GM12878 (cell line): ENCODE measurements around the gene KRIT1. TPM values are rescaled to one million over a fixed set of nuclear protein-coding genes. Genes with fewer than 3 reads are reported as not detected.

ENCODE experiments used
- ATAC-seq: fragments of 200-7000 bp; cut with Tn5 transposase; 3 replicates; pipeline ENCODE4 v1.9.1; 2020; ENCODE audit warnings: mild to moderate bottlenecking, moderate library complexity
- BruUV-seq: library from RNA; stranded (reverse); fragments of 400-500 nt; replicated peaks from 2 replicates; lab custom pipeline; 2021; lab: Mats Ljungman, UMichigan
- CTCF ChIA-PET: fragments of 300-600 bp; sonication (Branson Sonifier 250); formaldehyde crosslinking; extraction: SDS; loops from one replicate; lab custom pipeline; 2021; ENCODE audit warnings: inconsistent platforms; lab: Yijun Ruan, JAX
- POLR2A ChIA-PET: fragments of 350-600 bp; formaldehyde crosslinking; extraction: SDS; loops from one replicate; lab custom pipeline; 2021; ENCODE audit warnings: inconsistent platforms; lab: Charles Lee
- RAD21 ChIA-PET: fragments of 300-600 bp; sonication (Branson Sonifier 250); formaldehyde crosslinking; loops from one replicate; lab custom pipeline; 2023; ENCODE audit warnings: antibody characterized with exemption; ENCODE audit not compliant: unreplicated experiment; lab: Charles Lee
- SMC1A ChIA-PET: fragments of 300-600 bp; sonication (Branson Sonifier 250); formaldehyde crosslinking; loops from one replicate; lab custom pipeline; 2023; ENCODE audit not compliant: unreplicated experiment, uncharacterized antibody; lab: Charles Lee
- DNase-seq: peaks from one replicate; pipeline ENCODE4 v3.0.0-alpha.2; 2011; ENCODE audit warnings: low read depth, low spot score
- FAIRE-seq: peaks from 3 replicates; lab custom pipeline; 2011; peaks lifted over from hg19 to GRCh38; lab: Jason Lieb, UNC
- H2AFZ ChIP-seq: 2 replicates; pipeline ENCODE4 v1.6.0; 2011; ENCODE audit warnings: low read depth, low read length, control low read depth; ENCODE audit not compliant: control insufficient read depth
- H3K27ac ChIP-seq: 2 replicates; pipeline ENCODE4 v1.5.1; 2011; ENCODE audit warnings: control low read depth; ENCODE audit not compliant: control insufficient read depth, insufficient read depth
- H3K27me3 ChIP-seq, 2 experiments: replicated peaks in 1 of 2; 2 replicates each; pipeline versions ENCODE4 v1.6.0 to v1.6.1; 2011; ENCODE audit warnings: low read length in 1 of 2; ENCODE audit not compliant: control insufficient read depth in 2 of 2, insufficient read depth in 2 of 2
- H3K36me3 ChIP-seq, 2 experiments: 2 replicates each; pipeline ENCODE4 v1.5.1; 2011; ENCODE audit warnings: low read length in 1 of 2; ENCODE audit not compliant: control insufficient read depth in 2 of 2, insufficient read depth in 2 of 2
- H3K4me1 ChIP-seq: 2 replicates; pipeline ENCODE4 v1.6.1; 2011; ENCODE audit warnings: mild to moderate bottlenecking, low read length, moderate library complexity, mixed read lengths; ENCODE audit not compliant: control insufficient read depth, insufficient read depth
- H3K4me2 ChIP-seq: 2 replicates; pipeline ENCODE4 v1.6.0; 2011; ENCODE audit warnings: control low read depth; ENCODE audit not compliant: control insufficient read depth, insufficient read depth
- H3K4me3 ChIP-seq: fragments of 200-600 bp; sonication (generic); 2 replicates; pipeline ENCODE4 v1.5.1; 2016
- H3K79me2 ChIP-seq: 2 replicates; pipeline ENCODE4 v1.6.0; 2011; ENCODE audit warnings: low read length; ENCODE audit not compliant: control insufficient read depth, insufficient read depth
- H3K9ac ChIP-seq: 2 replicates; pipeline ENCODE4 v1.8.0; 2011; ENCODE audit warnings: low read length, control low read depth, mixed read lengths; ENCODE audit not compliant: control insufficient read depth, insufficient read depth
- H3K9me3 ChIP-seq: replicated peaks from 3 replicates; pipeline ENCODE4 v1.5.1; 2011; ENCODE audit warnings: mild to moderate bottlenecking, low read length; ENCODE audit not compliant: control insufficient read depth, insufficient read depth
- H4K20me1 ChIP-seq: 2 replicates; pipeline ENCODE4 v1.6.0; 2011; ENCODE audit not compliant: control insufficient read depth, insufficient read depth
- BACH1 ChIP-seq: fragments of 450-650 bp; IDR thresholded peaks from 2 replicates; pipeline ENCODE4 v1.6.1; 2017; ENCODE audit warnings: mild to moderate bottlenecking, borderline replicate concordance
- DPF2 ChIP-seq: fragments of 450-650 bp; IDR thresholded peaks from 2 replicates; pipeline ENCODE4 v1.6.1; 2017; ENCODE audit warnings: mild to moderate bottlenecking
- ELK1 ChIP-seq: IDR thresholded peaks from 2 replicates; pipeline ENCODE4 v1.6.1; 2012; ENCODE audit warnings: low read depth, low read length, improper control_type of control experiment
- KDM1A ChIP-seq: fragments of 200-600 bp; sonication (generic); IDR thresholded peaks from 2 replicates; pipeline ENCODE4 v1.6.1; 2016; ENCODE audit warnings: borderline replicate concordance
- NFIC ChIP-seq: IDR thresholded peaks from 2 replicates; pipeline ENCODE4 v1.6.1; 2012; ENCODE audit warnings: low read depth, mild to moderate bottlenecking, inconsistent platforms, low read length, moderate library complexity
- SIX5 ChIP-seq: IDR thresholded peaks from 2 replicates; pipeline ENCODE4 v1.6.1; 2011; ENCODE audit warnings: mild to moderate bottlenecking, low read depth, low read length, moderate library complexity; ENCODE audit not compliant: severe bottlenecking
- ZNF384 ChIP-seq: IDR thresholded peaks from 2 replicates; pipeline ENCODE4 v1.6.1; 2012; ENCODE audit warnings: low read depth, mild to moderate bottlenecking, low read length, improper control_type of control experiment, borderline replicate concordance
- WGBS: methylation state at CpG from one replicate; pipeline ENCODE4 v1.1.6; 2016; ENCODE audit warnings: low lambda C conversion rate; ENCODE audit not compliant: insufficient replicate concordance, insufficient coverage; ENCODE audit errors: missing lambda C conversion rate; 5-methylcytosine and 5-hydroxymethylcytosine counted together
- in situ Hi-C: fragments of 300-500 bp; cut with MboI; formaldehyde crosslinking; loops from 9 replicates; pipeline ENCODE4 v1.14.3; 2018; ENCODE audit warnings: mixed read lengths
- intact Hi-C: fragments of 100-400 bp; cut with micrococcal nuclease; formaldehyde crosslinking; loops from one replicate; pipeline ENCODE4 v1.14.2; 2022; ENCODE audit not compliant: unreplicated experiment
- polyA plus RNA-seq, 11 experiments: library from polyadenylated mRNA; depleted of rRNA in 4 of 11; unstranded in 6 of 11; stranded (reverse) in 5 of 11; fragments of >200 nt; fragmentation: Nextera tagmentation in 4 of 11; fragmentation: Illumina TruSeq in 1 of 11; extraction: Ambion mirVana in 4 of 11; extraction: Trizol in 1 of 11; gene quantifications; 1 replicate in 1 of 11; 2 replicates in 10 of 11; pipeline versions ENCODE4 v1.2.1 to v1.2.3, GENCODE V29; 2011 to 2016; ENCODE audit warnings: inconsistent platforms in 2 of 11, missing spikeins in 2 of 11, low read depth in 1 of 11
- total RNA-seq, 4 experiments: library from RNA; depleted of rRNA in 3 of 4; stranded (reverse); fragments of >200 nt in 3 of 4; fragmentation: Illumina TruSeq in 1 of 4; extraction: Trizol in 1 of 4; gene quantifications; 2 replicates each; pipeline versions ENCODE4 v1.2.1 to v1.2.3, GENCODE V29; 2013 to 2021
- TF ChIP-seq, protein P1 (sequence below): fragments of 450-650 bp; IDR thresholded peaks from 2 replicates; pipeline ENCODE4 v1.6.1; 2017; ENCODE audit warnings: mild to moderate bottlenecking, moderate library complexity
- TF ChIP-seq, protein P2 (sequence below): fragments of 450-650 bp; formaldehyde crosslinking; IDR thresholded peaks from 2 replicates; pipeline ENCODE4 v1.4.0; 2020; ENCODE audit warnings: mild to moderate bottlenecking, moderate library complexity

KRIT1 gene
- total and polyA plus RNA-seq, 10 of the 15 experiments (the other 5 are each of a cell fraction or from before 2014, with no cell fraction given): 12.0 to 60.1 (median 27.0) TPM

GRCh38 chr7:92242972-92243371 is 2.7 kb downstream of the KRIT1 start (continued):
- TF ChIP-seq, protein P1, sequence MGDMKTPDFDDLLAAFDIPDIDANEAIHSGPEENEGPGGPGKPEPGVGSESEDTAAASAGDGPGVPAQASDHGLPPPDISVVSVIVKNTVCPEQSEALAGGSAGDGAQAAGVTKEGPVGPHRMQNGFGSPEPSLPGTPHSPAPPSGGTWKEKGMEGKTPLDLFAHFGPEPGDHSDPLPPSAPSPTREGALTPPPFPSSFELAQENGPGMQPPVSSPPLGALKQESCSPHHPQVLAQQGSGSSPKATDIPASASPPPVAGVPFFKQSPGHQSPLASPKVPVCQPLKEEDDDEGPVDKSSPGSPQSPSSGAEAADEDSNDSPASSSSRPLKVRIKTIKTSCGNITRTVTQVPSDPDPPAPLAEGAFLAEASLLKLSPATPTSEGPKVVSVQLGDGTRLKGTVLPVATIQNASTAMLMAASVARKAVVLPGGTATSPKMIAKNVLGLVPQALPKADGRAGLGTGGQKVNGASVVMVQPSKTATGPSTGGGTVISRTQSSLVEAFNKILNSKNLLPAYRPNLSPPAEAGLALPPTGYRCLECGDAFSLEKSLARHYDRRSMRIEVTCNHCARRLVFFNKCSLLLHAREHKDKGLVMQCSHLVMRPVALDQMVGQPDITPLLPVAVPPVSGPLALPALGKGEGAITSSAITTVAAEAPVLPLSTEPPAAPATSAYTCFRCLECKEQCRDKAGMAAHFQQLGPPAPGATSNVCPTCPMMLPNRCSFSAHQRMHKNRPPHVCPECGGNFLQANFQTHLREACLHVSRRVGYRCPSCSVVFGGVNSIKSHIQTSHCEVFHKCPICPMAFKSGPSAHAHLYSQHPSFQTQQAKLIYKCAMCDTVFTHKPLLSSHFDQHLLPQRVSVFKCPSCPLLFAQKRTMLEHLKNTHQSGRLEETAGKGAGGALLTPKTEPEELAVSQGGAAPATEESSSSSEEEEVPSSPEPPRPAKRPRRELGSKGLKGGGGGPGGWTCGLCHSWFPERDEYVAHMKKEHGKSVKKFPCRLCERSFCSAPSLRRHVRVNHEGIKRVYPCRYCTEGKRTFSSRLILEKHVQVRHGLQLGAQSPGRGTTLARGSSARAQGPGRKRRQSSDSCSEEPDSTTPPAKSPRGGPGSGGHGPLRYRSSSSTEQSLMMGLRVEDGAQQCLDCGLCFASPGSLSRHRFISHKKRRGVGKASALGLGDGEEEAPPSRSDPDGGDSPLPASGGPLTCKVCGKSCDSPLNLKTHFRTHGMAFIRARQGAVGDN: no peak
- TF ChIP-seq SIX5: no peak
- TF ChIP-seq NFIC: no peak
- no peak for TF ChIP-seq ELK1

DNA sequence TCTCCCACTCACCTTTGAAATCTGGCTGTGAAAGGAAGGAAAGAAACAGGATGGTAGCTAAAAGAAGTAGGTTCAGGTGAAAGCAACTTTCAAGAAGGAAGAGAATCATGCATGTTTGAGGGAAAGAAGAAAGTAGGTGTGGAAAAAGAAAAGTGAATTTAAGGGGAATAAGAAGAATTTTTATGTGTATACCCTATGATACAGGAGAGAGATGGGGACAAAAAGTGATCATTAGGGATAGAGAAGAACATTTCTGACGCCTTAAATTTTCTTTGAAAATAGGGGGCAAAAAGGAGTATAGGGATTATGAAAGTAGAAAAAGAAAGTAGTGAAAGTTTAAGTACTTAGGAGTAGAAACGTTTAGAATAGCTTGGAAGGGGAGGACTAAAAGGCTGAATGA is 15.2 kb downstream of the KRIT1 start:
- CTCF ChIA-PET: interaction anchor here (0.6 to 1.3 kb wide), 4 partner anchors 15 to 110 kb away, joined by 3 to 4 read pairs (median 3); no protein-coding TSS in a partner anchor
- H3K9me3 ChIP-seq: no peaks in the 10 kb centered on the region
- intact Hi-C loops: no loop called here

More for the DNA sequence above, 15.2 kb downstream of the KRIT1 start:
- ChIA-PET SMC1A (interaction anchor here (0.6 to 1.3 kb wide), 4 partner anchors 15 to 127 kb away, joined by 3 to 4 read pairs (median 3); partner anchors contain the start of genes ANKIB1 and KRIT1), POLR2A (no interaction called here), RAD21 (interaction anchor here (1.5 kb wide), 1 partner anchor 16 kb away, joined by 6 read pairs; no protein-coding TSS in a partner anchor)
- Histone ChIP-seq H3K4me1 (no peaks in the 10 kb centered on the region), H4K20me1 (no peaks in the 10 kb centered on the region), H3K9ac (no peak overlapping the region), H3K4me2 (no peak overlapping the region), H2AFZ (no peak overlapping the region), H3K27me3 (no peaks in the 10 kb centered on the region), H3K79me2 (no peaks in the 10 kb centered on the region), H3K36me3 (peaks cover 0 to 9% of the 10 kb centered on the region in 2 experiments; a peak in 1 of 4 replicates), H3K4me3 (no peak overlapping the region), H3K27ac (no peak overlapping the region)
- ATAC-seq: no peak
- no peak for DNase-seq
- TF ChIP-seq BACH1: no peak
- no peak for TF ChIP-seq DPF2
- TF ChIP-seq, protein P2, sequence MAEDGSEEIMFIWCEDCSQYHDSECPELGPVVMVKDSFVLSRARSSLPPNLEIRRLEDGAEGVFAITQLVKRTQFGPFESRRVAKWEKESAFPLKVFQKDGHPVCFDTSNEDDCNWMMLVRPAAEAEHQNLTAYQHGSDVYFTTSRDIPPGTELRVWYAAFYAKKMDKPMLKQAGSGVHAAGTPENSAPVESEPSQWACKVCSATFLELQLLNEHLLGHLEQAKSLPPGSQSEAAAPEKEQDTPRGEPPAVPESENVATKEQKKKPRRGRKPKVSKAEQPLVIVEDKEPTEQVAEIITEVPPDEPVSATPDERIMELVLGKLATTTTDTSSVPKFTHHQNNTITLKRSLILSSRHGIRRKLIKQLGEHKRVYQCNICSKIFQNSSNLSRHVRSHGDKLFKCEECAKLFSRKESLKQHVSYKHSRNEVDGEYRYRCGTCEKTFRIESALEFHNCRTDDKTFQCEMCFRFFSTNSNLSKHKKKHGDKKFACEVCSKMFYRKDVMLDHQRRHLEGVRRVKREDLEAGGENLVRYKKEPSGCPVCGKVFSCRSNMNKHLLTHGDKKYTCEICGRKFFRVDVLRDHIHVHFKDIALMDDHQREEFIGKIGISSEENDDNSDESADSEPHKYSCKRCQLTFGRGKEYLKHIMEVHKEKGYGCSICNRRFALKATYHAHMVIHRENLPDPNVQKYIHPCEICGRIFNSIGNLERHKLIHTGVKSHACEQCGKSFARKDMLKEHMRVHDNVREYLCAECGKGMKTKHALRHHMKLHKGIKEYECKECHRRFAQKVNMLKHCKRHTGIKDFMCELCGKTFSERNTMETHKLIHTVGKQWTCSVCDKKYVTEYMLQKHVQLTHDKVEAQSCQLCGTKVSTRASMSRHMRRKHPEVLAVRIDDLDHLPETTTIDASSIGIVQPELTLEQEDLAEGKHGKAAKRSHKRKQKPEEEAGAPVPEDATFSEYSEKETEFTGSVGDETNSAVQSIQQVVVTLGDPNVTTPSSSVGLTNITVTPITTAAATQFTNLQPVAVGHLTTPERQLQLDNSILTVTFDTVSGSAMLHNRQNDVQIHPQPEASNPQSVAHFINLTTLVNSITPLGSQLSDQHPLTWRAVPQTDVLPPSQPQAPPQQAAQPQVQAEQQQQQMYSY: no peak
- no peak for TF ChIP-seq ZNF384
- no peak for TF ChIP-seq KDM1A
- WGBS: 79% methylated on average over 2 of the region's 2 CpGs
- in situ Hi-C loops: no loop called here
- BruUV-seq: no TSS peak
- no peak for FAIRE-seq
